ENCODE measurements around the gene MRPS12. TPM values are rescaled to one million over a fixed set of nuclear protein-coding genes. Genes with fewer than 3 reads are reported as not detected.

The MRPS12 gene
- total RNA-seq, 6 experiments from 2014 or later = 58.3 to 75.0 (median 62.2) TPM

DNA sequence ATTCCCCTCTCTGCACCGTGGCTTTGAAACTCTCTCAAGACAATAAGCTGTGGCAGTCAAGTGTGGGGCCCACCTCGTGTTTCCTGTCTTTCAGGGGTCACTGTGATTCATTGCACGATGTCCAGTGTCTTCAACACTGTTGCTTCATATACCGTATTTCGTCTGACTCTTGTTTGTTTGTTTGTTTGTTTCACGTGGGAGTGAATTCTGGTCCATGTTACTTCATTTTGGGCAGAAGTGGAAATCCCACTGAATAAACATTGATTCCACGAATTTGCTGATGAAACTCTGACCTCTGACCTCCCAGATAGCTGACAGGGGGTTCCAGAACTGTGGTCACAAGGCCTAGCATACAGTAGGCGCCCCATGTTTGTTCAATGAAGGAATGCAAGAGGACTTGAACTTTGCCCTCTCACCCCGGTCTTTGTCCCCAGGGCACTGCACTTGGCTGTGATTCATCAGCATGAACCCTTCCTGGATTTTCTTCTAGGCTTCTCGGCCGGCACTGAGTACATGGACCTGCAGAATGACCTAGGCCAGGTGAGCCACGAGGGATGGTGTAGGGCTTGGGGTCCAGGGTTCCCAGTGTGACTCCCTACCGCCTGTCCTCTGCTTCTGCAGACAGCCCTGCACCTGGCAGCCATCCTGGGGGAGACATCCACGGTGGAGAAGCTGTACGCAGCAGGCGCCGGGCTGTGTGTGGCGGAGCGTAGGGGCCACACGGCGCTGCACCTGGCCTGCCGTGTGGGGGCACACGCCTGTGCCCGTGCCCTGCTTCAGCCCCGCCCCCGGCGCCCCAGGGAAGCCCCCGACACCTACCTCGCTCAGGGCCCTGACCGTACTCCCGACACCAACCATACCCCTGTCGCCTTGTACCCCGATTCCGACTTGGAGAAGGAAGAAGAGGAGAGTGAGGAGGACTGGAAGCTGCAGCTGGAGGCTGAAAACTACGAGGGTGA lies 25.9 kb upstream of the MRPS12 start:
- no peak for DNase-seq
- peaks cover 14% of the 10 kb centered on the region for H3K9me3 Mint-ChIP-seq
- TF ChIP-seq CTCF (IDR thresholded peaks at IDR 0.05) = no peak
- peaks cover 2% of the 10 kb centered on the region; the same call in 1 of the 2 replicates for H3K27me3 Mint-ChIP-seq (ENCODE audit: insufficient read depth)
- H3K4me3 Mint-ChIP-seq = no peak overlapping the region
- H3K4me1 Mint-ChIP-seq (ENCODE audit: low read depth) = peaks cover 11% of the 10 kb centered on the region
- peaks cover 31% of the 10 kb centered on the region for H3K36me3 Mint-ChIP-seq (ENCODE audit: low read depth)
- H3K27ac Mint-ChIP-seq = no peak overlapping the region

- H3K27me3 Mint-ChIP-seq (ENCODE audit: insufficient read depth) = peaks cover 2% of the 10 kb centered on the region; the same call in 1 of the 2 replicates
- no peak overlapping the region for H3K27ac Mint-ChIP-seq
- TF ChIP-seq CTCF (IDR thresholded peaks at IDR 0.05) = no peak
- peaks cover 14% of the 10 kb centered on the region for H3K9me3 Mint-ChIP-seq
- peaks cover 8% of the 10 kb centered on the region for H3K4me1 Mint-ChIP-seq (ENCODE audit: low read depth)
- DNase-seq = no peak
- H3K4me3 Mint-ChIP-seq = no peak overlapping the region
- H3K36me3 Mint-ChIP-seq (ENCODE audit: low read depth) = peaks cover 31% of the 10 kb centered on the region
These were observed 25.1 kb upstream of the MRPS12 start for GRCh38 chr19:38905620-38906019.

DNA sequence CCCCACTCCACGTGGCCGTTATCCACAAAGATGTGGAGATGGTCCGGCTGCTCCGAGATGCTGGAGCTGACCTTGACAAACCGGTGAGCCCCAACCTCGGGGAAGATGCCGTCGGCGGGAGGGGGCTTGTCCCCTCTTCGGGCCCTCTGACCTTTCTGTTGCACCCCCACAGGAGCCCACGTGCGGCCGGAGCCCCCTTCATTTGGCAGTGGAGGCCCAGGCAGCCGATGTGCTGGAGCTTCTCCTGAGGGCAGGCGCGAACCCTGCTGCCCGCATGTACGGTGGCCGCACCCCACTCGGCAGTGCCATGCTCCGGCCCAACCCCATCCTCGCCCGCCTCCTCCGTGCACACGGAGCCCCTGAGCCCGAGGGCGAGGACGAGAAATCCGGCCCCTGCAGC lies 23.5 kb upstream of the MRPS12 start:
- DNase-seq = no peak
- H3K27me3 Mint-ChIP-seq (ENCODE audit: insufficient read depth) = peaks cover 5% of the 10 kb centered on the region
- no peaks in the 10 kb centered on the region for H3K4me1 Mint-ChIP-seq (ENCODE audit: low read depth)
- H3K36me3 Mint-ChIP-seq (ENCODE audit: low read depth) = peaks cover 31% of the 10 kb centered on the region
- TF ChIP-seq CTCF (IDR thresholded peaks at IDR 0.05) = no peak
- peaks cover 14% of the 10 kb centered on the region for H3K9me3 Mint-ChIP-seq
- H3K4me3 Mint-ChIP-seq = no peak overlapping the region
- H3K27ac Mint-ChIP-seq = no peak overlapping the region

DNA sequence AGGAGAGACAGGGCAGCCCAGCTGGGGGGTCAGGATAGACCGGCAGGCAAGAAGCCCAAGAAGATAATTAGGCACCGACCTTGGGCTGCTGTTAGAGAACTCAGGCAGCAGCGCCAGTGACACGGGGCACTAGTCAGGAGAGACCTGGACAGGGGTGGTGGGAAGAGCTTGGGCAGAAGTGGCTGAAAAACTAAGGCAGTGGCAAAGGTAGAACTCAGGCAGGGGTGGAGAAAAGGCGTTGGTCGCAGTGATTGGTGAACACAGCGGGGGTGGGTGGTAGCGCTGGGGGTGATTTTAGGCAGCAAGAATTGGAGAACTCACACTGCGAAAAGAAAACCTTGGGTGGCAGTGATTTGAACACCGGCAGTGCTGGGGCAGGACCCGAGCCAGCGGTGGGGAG lies 23.1 kb upstream of the MRPS12 start:
- no peak overlapping the region for H3K4me3 Mint-ChIP-seq

GRCh38 chr19:38908911-38909310 lies 21.8 kb upstream of the MRPS12 start:
- H3K36me3 Mint-ChIP-seq (ENCODE audit: low read depth) = peaks cover 31% of the 10 kb centered on the region

More for the DNA sequence above, 23.1 kb upstream of the MRPS12 start:
- Mint-ChIP-seq H3K36me3 (ENCODE audit: low read depth) (peaks cover 31% of the 10 kb centered on the region), H3K27me3 (ENCODE audit: insufficient read depth) (peaks cover 5% of the 10 kb centered on the region), H3K4me1 (ENCODE audit: low read depth) (no peaks in the 10 kb centered on the region), H3K9me3 (peaks cover 14% of the 10 kb centered on the region), H3K27ac (no peak overlapping the region)
- TF ChIP-seq CTCF (IDR thresholded peaks at IDR 0.05) = no peak
- no peak for DNase-seq

More at GRCh38 chr19:38908911-38909310, 21.8 kb upstream of the MRPS12 start:
- no peak for TF ChIP-seq CTCF (IDR thresholded peaks at IDR 0.05)
- DNase-seq = no peak
- Mint-ChIP-seq H3K4me3 (no peak overlapping the region), H3K27ac (no peak overlapping the region), H3K4me1 (ENCODE audit: low read depth) (no peaks in the 10 kb centered on the region), H3K27me3 (ENCODE audit: insufficient read depth) (peaks cover 5% of the 10 kb centered on the region), H3K9me3 (peaks cover 14% of the 10 kb centered on the region)

All from HFFc6 (cell line).